DMS79 treated with DMSO at 0.1 percent for 48 hours (cell line): ENCODE data around the gene RFXANK.
"Not testable (repeated sequence)": the region's sequence is repeated elsewhere in the genome, so short reads cannot be mapped to it uniquely, and the experiment has no call there.

Source experiments
- DNase-seq: peaks from one replicate; lab custom pipeline; 2025; lab: John Stamatoyannopoulos, UW

RFXANK gene, protein sequence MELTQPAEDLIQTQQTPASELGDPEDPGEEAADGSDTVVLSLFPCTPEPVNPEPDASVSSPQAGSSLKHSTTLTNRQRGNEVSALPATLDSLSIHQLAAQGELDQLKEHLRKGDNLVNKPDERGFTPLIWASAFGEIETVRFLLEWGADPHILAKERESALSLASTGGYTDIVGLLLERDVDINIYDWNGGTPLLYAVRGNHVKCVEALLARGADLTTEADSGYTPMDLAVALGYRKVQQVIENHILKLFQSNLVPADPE

GRCh38 chr19:19192078-19192882 is at the start of gene RFXANK, which contains the start of gene BORCS8:
RFXANK (plus strand) TSS chr19:19192258; CDS start chr19:19193947, 1,689 bp downstream.
BORCS8 (minus strand) TSS chr19:19192152; CDS start chr19:19192117, 35 bp downstream.
- DNase-seq: peak; percentile 98

- DNase-seq: no peak
These were observed 49.7 kb upstream of the RFXANK start for GRCh38 chr19:19142347-19142746.

DNA sequence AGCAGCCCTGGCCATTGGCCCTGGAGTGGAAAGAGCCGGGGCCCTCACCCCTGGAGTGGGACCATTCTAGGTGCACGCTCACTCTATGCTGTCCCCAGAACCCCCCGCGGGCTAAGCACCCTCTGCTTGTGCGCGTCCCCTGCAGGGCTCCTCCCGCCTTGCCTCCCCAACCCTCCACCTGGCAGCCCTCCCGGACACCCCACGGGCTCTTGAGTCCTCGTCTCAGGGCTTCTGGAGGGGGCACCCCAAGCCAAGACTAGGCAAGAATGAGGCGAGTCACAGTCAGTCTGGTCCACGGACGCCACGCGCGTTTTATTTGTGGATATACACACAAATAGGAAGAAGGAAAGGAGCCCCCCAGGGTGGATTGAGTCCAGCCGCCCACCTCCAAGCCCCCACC is 46.8 kb upstream of the RFXANK start:
- DNase-seq: no peak

GRCh38 chr19:19145684-19146608 is 46.1 kb upstream of the RFXANK start:
- DNase-seq: peak; percentile 41

- DNase-seq: no peak
These were observed 45.2 kb upstream of the RFXANK start for GRCh38 chr19:19146865-19147264.

DNA sequence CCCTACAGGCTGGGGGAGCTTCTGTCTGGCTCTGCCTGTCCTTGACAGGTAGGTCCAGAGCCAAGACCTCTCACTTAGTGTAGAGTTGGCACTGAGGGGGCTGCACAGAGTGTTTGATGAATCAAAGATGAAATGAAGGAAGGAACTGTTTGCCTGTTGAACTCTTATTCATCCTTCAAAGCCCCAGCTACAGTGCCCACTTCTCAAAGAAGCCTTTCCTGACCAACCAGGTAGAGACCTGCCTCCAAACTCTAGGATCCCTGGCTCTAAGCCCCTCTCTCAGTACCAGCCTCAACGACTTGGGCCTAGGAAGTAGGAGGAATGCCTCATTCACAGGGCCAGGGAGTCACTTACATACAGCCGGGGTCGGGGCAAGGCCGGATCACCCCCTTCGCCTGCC is 44.7 kb upstream of the RFXANK start:
- DNase-seq: no peak

DNA sequence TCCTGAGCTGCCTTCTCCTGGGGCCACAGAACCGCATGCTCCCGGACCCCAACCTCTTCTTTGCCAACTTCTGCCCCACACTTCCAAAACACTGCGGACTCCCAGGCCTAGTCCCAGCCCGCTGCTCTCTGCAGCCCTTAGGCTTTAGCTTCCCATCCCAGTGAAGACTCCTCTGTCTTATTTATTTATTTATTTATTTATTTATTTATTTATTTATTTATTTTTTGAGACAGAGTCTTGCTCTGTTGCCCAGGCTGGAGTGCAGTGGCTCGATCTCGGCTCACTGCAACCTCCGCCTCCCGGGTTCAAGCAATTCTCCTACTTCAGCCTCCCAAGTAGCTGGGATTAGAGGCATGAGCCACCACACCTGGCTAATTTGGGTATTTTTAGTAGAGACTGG is 43.6 kb upstream of the RFXANK start:
- DNase-seq: not testable (repeated sequence)

GRCh38 chr19:19149435-19149834 is 42.6 kb upstream of the RFXANK start:
- no peak for DNase-seq

GRCh38 chr19:19151418-19151817 is 40.6 kb upstream of the RFXANK start:
- DNase-seq: no peak

GRCh38 chr19:19152668-19153384 is 39.2 kb upstream of the RFXANK start:
- DNase-seq: no peak

DNA sequence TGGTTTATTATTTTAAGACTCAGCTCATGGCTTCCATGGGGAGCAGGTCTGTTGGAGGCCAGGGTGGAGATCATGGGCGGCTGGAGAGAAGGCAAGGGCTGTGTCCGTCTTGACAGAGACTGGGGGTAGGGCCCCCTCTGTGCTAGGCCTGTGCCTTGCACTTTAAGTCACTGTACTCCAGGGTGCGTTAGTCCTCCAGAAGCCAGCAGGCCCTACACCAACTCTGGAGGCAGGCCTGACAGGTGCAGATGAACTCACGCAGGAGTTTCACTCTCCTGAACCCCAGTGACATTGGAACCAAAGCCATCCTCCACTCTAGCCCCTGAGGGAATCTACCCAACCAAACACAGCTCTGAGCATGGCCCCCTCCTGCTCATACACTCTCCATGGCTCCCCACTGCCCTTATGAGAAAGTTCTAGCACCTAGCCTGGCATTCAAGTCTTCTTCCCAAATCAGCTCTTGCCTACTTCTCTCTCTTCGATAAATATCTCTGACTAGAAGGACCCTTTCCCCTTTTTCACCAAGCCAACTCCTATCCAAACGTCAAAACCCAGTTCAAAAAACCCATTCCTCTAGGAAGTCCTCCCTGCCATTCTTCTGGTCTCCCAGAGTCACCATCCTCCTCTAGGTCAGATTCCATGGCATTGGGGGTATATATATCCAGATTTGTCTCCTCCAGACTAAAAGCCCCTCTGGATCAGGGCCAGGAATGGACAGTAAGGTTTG is 37.1 kb upstream of the RFXANK start:
- no peak for DNase-seq

DNA sequence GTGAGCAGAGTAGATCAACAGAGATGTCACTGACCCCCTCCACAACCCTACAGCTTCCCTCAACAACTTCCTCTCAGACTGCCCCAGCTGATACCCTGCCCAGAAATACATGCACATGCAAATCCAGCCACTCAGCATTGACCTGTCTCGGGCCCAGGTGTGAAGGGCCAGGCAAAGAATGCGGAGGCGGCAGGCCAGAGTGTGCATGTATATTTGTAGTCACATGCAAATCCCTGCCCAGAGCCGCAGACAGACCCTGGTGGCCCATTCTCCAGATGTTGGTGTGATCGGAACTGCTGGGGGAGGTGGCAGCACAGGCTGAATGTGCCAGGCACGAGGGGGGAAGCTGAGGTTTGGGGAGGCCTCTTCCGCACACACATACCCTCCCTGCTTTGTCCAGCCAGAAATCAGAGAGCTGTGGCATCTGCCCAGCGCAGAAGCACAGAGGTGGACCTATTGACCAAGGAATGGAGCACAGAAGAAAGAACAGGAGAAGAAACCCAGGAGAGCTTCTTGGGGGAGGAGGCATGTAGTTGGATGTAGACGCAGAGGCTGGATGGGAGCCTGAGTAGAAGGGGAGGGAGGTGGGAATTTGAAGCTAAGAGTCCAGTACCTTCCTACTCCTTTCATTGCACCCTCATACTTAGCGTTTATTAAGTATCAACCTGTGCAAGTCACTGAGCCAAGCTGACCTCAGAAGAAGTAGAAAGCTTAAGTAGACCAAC is 36.4 kb upstream of the RFXANK start:
- no peak for DNase-seq

- DNase-seq: no peak
These were observed 34.2 kb upstream of the RFXANK start for GRCh38 chr19:19157808-19158207.

DNA sequence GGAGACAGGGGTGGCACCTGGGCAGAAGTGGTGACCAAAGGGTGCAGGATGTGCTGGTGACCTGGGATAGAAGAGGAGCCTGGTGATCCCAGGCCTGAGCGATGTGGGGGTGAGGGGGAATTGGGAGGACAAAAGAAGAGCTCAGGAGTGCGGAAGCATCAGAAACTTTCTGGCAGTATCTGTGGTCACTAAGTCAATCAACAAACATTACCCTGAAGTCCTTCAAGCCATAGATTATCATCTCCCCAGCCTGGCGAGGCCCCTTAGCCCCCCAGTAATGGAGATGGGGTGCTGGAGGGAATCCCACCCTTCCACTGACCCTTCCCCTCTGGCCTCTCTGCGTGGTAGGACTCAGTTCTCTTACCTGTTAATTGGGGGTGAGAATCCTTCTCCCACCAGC is 32.5 kb upstream of the RFXANK start:
- DNase-seq: no peak

DNA sequence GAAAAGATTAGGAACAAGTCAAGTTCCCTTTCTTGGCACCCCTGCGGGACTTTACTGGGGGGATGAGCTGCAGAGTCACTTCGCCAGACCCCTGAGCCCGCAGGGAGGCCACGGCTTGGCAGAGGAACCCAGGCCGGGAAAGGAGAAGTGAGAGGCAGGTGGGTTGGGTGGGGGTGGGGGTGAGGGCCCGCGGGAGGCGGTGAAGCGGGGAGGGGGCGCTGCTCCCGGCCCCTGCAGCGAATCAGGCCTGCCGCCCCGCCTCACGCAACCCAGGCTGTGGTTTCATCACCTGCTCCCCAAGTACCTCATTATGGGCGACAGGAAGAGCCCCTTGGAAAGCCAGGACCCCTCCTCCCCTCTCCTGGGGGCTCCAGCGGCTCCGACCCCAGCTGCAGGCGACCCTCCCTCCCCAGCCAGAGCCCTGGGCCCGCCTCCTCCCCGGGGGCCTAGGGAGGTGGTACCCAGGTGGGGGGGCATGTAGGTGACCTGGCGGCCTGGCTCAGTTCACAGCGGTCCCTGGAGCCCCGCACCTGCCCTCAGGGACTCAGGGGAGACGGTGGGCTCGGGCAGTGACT is 31.5 kb upstream of the RFXANK start:
- DNase-seq: no peak

DNA sequence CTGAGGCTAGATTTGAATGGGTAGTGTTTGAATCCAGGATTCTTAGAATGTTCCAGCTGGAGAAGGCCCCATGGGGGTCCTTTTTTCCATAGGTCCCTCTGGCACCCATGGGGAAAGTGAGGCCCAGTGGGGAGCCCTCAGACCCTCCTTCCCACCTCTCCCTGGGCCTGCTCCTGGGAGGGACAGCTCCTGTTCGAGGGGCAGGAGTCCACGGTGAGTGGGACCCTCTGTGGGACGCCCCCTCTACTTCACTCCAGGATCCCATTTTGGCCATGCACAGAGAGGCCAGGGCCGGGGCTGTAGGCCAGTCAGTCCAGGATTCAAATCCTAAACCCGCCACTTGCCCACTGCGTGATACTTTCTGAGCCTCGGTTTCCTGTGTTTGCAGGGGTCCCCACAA is 29.6 kb upstream of the RFXANK start:
- no peak for DNase-seq

DNA sequence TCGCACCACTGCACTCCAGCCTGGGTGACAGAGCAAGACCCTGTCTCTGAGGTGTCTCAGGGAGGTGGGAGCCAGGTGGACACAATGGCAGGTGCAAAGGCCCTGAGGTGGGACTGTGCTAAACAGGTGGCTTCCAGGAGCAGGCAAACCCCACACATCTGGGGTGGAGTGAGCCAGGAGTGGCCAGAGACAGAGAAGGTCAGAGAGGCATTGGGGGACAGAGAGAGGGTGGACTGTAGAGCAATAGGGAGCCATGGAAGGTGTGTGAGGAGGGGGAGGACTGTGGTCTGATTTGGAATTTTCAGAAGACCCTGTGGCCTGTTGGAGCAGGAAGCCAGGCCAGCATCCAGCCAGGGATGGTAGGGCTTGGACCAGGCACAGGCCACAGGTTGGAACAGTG is 26.7 kb upstream of the RFXANK start:
- DNase-seq: no peak

DNA sequence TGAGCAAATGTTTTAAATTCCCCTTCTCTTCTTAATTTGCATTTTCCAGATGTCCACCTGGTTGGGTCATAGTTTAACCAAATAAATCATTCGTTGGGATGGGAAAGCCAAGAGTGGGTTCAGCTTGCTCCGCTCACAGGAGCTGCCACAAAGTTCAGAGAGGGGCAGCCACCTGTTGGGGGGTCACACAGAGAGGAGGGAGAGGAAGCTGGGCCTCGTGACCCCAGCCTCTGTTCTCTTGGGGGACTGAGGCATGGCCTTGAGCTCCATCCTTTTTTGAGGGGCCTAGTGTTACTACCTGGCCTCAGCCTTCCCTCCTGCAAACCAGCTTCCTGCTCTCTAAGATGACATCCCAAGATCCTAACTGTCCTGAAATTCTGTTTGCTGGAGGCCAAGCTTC is 24.4 kb upstream of the RFXANK start:
- DNase-seq: no peak

- no peak for DNase-seq
These were observed 22.6 kb upstream of the RFXANK start for GRCh38 chr19:19169236-19170052.
